Right forelimb (tissue), 1 donor: ENCODE results near the gene RBBP8NL.

Source experiments
- DNase-seq: peaks from one replicate; pipeline ENCODE4 v3.0.0-alpha.2; 2018

The RBBP8NL gene

DNA sequence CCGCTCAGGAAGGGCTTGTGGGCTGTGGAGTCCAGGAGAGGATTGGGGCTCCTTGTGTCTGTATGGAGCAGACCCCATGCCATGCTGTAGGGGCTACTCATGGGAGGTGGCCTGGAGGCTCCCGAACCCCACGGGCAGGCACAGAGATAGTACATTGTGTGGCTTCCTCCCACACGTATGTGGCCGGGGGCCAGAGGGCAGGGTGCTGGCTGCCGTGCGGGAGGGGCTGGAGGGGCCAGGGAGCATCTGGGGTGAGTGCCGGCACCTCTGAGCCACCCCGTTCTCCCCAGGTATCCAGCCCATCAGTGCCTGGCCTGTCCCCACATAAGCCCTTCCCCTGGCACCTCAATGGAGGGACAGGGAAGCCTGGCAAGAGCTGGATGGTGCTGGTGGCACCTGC is 7.6 kb downstream of the RBBP8NL start:
- no peak for DNase-seq

DNA sequence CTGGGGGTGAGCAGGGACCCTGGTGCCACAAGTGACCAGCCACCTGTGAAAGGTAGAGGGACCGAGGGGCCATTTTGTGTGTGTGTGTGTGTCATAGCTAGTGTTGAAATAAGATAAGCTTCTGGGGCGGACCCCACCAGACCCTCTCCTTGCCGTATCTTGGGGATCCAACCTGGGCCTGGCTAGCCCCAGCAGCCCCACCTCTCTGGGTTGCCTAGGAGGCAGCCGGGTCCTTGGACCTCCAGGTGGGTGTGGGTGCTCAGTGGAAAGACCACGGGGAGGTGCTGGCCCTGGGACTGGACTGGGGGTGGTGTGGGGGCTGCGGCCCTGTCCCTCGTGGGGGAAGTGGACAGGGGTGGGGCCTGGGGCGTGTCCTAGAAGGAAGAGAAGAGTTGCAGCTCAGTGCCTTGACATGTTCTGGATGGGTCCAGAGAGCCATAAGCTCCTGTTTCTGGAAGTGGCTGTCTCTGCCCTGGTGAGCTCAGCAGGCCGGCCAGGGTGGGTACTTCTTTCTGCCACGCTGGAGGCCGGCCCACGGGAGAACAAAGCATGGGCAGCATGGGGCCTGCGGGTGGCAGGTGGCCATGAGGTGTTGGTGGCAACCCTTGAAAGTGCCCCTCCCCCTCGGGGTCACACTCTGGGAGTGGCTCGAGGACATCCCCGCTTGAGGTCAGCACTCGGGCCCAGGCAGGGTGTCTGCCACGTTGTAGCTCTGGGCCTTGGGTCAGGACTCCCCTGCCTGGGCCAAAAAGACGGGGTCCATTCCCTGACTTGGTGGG is 8.4 kb downstream of the RBBP8NL start:
- DNase-seq = no peak

DNA sequence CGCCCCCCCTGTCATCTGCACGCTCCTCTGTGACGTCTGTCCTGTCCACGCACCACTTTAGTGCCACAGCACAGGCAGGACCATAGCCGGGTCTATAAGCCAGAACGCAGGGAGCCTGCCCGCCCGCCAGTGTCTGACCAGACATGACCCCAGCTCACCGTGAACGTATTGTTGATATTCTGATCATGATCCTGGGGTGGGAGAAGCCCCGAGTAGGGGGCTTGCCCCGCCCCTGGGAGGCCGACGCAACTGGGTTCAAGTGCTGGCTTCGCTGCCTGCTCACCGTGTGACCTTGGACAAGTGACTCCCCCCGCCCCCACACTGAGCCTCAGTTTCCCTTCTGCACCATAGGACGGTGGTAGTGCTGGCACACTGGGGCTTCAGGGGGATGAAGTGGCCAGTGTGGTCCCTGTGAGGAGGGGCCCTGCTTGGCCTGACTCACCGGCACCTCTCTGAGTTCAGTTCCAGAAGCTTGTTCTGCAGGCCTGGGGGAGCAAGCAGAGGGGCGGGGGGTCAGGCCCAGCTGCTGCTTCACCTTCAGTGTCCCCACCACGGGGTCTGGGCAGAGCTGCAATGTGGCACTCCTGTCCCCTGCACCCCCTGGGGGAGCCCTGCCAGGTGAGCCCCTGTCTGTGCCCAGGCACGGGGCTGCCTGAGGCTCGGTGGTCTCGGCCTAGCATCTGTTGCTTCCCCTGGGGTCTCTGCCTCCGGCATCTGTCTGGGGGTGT is 9.2 kb downstream of the RBBP8NL start:
- no peak for DNase-seq

DNA sequence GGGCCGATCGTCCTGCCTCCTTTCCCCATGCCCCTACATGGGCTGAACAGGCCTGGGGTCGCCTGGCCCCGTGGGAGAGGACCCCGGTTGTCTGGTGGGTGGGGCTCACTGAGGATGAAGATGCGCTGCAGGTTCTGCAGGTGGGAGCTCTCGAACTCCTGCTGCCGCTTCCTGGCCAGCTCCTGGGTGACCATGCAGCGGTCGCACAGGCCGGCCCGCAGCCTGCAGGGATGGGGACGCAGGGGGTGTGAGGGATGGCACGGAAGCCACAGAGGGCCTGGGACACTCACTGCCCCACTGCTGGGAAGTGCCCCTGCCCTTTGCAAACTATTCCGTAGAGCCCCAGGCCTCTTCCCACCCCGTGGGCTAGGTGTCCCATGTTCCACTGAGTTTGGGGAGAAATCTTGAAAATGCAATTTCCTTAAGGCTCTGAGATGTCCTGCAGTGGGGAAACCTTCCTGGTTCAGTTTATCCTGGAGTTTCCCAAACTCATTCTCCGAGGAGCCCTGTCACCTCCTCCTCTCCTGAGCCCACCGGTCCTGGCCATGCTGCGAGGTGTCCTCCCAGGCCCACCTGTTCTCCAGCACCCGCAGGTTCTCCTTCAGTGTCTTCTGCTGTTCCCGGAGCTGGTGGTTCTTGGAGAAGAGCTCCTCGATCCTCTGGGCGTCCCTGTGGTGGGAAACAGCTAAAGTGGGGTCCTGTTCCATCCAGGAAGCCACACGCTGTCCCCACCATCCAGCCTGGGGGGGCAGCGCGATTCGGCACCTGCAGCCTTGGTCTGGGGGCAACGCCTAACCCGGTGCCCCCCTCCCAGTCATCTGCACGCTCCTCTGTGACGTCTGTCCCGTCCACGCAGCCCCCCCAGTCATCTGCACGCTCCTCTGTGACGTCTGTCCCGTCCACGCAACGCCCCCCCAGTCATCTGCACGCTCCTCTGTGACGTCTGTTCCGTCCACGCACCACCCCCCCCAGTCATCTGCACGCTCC is 10.4 kb downstream of the RBBP8NL start:
- DNase-seq = no peak

DNA sequence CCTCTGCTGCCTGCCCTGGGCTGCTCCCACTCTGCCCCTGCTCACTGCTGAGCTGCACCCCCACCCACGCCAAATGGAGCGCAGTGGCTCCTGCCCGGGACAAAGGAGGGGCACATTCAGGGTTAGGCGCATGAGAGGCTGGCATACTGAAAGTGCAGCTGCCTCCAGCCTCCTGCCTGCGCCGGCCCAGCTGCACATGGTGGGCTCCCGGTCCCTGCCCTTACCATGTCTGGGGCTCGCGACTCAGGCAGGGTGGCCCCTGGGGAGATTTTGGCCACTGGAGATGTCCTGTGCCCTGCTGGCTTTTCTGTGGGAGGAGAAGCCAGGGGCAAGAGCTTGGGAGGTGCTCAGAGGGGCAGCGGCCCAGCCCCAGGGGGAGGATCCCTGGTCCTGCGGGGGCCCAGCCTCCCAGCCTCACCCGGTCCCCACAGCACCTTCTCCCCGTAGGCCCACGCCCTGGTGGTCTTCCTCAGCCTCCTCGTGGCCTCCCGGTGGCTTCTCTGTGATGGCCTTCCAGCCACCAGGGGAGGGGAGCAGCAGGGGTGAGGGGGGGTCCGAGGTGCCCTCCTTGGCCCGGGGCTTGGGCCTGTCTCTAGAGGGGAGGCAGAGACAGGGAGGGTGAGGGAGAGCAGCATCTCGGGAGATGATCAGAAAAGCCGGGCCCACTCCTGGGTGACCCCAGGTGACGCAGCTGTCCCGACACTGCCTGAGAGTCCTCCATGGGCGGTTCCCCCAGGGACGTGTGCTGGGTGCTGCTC is 11.8 kb downstream of the RBBP8NL start:
- DNase-seq = no peak

DNA sequence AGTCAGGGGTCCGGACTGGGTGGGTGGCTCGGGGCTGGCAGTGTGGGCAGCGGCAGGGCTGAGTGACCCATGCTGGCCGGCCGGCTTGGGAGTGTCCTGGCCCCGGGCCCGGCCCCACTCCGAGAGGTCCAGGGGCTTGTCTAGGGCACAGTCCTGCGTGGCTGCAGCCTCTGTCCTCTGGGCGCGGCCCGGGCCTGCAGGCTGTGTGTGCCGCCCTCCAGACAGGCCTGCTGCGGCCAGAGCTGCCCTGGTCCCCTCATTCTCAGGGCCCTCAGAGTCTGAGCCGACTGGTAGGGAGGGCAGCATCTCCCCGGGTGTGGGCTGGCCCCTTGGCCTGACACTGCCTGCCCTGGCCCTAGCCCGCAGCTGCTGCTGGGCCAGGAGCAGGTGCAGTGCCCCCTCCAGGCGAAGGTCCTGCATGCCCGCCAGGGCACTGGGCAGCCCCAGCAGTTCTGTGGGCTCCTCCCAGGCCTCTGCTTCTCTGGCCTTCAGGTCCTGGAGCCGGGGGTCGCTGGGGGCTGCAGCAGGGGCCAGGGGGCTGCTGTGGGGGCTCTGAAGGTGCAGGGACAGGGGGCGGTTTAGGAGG is 13.3 kb downstream of the RBBP8NL start:
- no peak for DNase-seq

DNA sequence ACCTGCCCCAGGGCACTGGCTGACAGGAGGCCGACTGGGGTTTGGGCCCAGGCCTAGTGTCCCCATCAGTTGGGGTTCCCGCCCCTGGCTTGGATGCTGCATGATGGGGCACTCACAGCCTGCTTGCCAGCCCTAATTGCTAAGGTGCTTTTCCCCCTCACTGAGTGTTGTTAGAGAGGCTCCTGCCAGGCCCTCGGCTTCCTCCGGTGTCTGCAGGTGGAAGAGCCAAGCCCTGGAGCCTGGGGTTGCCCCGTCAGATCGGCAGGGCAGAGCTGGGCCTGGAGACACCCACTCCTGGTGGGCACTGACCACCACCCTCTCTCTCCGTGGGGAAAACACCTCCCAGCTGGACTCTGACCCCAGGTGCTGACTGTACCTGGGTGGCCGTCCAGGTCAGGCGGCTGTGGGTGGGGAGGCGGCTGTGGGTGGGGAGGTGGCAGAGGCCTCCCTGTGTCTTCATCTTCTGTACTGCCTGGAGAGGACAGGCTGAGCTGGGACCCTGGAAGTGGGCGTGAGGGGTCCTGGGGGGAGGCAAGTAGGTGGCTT is 14.2 kb downstream of the RBBP8NL start:
- no peak for DNase-seq

DNA sequence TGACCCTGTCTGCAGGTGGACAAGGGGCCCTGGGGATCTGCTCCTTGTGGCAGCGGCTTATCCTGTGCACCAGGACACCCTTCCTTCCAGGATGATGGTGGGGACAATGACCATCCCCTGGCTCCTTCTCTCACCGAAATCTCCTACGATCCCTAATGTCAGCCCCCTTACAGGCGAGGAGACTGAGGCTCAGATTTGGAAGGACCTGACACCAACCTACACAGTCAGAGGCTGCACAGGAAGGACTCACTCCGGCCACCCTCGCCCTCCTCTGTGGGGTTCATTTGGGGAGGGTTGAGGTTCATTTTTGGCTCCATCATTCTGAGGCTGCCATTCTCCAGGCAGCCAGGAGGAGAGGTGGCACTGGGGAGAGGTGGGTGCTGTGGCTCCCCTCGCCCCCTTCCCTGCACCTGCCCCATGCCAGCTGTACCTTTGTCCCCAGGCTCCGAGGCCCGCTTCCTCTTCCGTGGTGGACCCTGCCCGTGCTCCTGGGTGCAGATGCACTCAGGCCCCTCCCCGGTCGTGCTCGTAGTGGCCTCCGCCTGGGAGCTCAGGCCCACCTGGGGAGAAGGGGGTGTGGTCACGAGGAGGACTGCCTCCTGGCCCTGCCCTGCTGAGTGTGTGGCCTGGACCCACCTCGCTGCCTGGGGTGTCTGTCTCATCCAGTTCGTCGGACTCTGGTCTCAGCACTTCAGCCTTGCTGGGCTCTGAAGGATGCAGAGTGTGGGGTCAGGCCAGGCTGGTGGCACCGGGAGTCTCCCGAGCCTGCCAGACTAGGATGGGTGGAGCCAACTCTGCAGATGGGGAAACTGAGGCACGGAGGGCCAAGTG is 14.9 kb downstream of the RBBP8NL start:
- no peak for DNase-seq

DNA sequence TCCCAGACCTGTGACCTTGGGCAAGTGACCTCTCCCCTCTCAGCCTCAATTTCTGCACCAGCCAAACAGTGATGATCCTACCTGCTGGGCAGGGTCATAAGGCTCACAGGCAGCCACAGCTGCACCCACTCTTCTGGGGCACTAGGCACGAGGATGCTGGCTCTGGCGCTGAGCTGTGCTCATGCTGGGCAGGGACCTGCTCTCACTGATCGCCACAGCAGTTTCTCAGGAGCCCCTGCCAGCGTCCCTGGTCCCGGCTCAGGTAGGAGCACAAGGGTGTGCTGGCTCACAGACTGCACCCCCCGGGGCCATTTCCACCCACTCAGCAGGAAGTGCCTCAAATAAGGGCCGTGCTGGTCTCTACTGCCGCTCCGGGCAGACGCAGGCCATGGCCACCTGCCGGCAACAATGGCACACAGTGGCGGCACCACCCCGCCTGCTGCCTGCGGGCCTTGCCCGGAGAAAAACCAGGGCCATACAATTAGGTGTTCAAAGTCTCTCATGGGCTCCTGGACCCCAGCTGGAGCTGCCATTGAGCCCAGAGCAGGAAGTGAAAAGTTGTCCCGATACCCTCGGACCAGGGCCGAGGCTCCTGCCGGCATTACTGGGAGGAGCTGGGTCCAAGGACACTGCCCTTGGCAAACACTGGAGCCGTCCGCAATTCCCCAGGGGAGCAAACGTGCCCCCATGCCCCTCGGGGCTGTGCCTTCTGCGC is 15.7 kb downstream of the RBBP8NL start:
- DNase-seq = no peak

DNA sequence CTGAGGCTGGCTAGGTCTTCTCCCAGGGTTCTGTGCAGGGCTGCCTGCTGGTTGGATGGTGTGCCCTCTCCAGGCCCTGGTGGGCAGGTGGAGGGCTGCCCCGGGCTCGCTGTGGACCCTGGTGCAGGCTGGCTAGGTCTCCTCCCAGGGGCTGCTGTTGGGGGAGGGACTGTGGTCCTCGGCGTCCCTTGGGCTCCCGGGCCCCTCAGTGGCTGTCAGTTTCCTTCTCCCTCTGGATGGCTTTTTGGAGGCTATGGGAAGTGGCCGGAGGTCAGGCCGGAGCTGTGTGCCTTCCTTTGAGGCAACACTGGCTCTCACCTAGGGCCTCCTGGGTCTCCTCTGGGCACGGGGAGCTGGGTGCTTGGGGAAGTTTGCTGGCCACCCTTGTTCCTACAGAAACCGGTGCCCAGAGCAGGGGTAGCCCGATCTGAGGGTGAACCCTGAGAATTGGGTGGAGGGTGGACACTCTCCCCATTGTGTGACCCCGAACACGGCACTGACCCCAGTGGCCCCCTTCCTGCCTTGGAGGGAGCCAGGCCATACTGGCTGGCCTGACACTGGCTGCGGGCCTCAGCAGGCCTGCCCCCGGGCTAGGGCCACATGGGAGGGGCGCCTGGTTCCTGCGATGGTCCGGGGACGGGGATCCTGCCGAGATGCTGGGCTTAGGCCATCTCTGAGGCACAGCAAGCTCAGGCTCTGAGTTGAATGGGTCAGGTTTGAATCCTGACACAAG is 16.4 kb downstream of the RBBP8NL start:
- DNase-seq = no peak

DNA sequence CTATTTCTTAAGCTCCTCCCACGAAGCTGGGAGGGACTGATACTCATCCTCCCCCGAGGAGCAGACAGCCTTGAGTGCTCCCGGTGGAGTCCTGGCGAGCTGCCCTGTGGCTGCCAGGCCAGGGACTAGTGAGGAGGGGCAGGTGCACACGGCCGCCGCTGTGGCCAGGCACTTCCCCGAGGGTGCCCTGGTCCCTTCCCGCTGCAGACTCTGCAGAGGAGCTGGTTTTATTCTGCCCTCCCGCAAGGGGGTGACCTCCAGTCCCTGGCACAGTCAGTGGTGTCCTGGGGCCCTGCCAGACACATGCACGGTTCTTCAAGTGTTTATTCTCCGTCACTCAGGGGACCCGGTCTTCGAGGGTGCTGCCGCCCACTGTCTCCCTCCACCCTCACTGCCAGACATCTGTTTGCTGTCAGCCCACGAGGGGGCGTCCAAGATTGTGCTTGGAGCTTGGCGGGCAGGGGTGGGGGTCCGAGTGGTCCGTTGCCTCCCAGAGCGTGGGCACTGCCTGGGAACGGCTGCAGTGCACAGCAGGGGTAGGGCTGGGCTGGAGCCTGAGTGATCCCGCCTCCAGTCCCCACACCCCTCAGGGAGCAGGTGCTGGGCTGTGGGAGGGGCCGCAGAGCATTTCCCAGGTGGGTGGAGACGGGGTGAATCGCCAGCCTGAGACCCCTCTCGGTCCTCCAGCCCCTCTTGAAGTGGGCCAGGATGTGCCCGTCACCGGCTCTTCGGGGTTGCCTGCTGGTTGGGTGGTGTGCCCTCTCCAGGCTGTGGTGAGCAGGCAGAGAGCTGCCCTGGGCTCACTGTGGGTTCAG is 17.2 kb downstream of the RBBP8NL start:
- DNase-seq = no peak

DNA sequence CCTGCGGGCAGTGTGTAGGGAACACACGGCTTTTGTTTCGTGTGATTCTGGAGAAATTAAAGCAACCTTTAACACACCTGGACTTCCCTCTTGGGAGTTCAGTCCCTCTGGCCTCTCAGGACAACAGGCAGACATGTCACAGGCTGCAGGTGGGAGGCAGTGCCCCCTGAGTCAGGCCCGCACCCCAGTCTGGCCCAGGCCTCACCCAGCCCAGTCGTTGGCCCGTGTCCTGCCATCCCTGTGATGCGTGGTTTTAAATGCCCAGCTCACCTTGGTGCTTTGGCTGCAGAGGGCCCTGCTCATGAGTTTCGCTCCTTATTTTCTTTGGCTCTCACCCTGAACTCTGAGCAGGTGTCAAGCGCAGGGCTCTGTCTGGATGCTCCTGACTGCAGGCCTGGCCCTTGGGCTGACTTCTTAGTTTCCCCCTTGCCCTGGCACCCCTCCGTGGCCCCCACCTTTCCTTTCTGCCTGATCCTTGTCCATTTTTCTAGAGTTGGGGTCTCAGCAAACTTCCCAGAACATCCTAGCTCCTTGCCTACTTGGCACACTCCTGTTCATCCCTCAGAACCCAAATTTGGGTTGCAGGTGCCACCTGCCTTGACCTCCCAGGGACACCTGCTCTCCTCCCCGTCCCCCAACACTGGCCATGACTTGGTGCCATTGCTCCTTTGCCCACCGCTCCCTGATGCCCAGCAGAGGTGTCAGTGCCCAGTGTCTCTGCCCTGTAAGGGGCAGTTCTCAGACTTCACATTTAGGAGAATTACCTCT is 18.1 kb downstream of the RBBP8NL start:
- no peak for DNase-seq

DNA sequence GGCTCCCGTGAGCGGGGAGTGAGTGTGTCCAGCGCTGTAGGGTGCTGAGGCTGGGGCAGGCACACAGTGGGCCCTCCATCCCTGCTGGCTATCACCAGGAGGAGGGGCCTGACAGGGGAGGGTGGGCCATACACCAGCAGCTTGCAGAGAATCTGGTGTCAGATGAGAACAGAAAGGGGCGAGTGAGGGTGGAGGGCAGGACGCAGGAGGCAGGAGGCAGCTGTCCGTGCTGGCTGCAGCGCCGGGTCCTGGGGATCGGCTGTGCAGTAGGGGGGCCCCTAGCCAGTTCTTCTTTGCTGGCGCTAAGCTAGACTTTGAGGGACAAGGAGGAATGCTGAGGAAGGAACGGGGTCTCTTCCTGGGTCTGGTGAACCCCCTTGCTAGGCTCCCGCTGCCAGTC is 18.7 kb downstream of the RBBP8NL start:
- DNase-seq = no peak

DNA sequence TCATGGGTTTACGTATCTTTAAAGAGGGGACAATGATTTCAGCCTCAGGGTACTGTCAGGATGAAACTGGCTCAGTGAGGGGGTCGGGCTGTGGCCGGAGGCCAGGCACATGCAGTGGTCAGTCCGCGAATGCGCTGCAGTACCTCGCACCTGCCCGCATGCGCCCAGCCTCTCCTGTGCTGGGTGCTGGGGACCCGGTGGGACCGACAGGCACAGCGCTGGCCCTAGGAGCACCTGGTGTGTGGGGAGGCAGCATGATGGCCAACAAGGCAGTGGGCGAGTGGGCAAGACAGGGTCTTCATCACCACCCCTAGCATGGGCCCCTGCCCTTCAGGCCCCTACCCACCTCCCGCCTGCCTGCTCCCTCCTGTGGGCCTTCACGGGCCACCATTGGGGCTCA is 19.3 kb downstream of the RBBP8NL start:
- DNase-seq = no peak

DNA sequence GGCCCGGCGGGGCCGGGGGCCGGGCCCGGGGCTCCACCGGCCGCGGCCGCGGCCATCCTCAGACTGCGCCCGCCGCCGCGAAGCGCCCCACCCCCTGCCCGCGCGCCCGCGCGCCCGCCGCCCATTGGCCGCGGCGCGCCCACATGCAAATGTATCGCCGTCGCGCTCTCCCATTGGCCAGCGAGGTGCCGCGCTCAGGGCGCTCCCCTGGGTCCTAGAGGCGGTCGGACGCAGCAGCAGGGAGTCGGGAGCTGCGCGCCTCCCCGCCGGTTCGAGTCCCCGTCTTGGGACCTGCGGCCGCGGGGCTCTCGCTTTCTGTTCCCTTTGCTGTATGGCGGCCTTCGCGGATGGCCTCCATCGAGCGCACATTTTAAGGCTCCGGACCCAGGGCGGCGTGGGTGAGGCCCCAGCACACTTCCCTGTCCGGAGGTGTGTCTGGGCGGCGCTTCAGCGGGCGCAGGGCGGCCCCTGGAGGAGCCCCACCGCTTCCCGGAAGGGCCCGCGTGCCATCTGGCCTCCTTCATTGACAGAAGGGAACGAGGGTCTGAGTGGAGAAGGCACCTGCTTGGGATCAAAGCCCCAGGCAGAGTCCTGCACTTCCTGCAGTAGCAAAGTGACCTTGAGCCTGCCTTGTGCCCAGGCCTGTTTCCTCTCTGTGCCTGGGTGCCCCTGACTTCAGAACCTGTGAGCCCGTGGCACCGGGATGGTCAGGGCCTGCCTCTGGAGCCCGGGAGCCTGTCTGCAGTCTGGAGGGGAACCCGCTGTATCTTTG is 19.9 kb downstream of the RBBP8NL start, which contains the start of gene CABLES2:
Gene CABLES2 (minus strand): TSS at position 65 of the 772 bp plus-strand sequence. CDS start 9 bp downstream, at position 56.
- peak; percentile 93 for DNase-seq

DNA sequence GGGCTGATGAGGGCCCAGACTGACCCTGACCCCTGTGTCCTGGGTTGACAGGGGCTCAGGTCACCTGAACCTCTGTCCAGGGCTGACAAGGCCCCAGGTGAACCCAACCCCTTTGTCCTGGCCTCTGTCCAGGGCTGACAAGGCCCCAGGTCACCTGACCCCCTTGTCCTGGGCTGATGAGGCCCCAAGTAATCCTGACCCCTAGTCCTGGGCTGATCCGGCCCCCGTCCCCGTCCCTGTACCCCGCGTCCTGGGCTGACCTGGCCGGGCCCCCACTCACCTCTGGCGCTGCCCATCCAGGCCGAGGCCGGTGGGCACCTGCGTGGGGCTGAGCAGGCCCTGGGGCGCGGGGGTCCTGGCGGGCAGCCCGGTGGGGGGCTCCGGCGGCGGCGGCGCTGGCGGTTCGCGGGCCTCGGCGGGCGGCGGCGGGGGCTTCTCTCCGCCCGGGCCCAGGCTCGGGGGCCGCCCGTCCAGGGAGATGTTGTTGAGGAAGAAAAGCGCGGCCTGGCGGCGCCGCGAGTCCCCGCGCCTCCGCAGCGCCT is 20.6 kb downstream of the RBBP8NL start:
- no peak for DNase-seq
